Measurements from ENCODE around the gene BAX. TPM values are rescaled to one million over a fixed set of nuclear protein-coding genes. Genes with fewer than 3 reads are reported as not detected.

Gene BAX
- total and polyA plus RNA-seq, 2 of the 13 experiments (the other 11 are each of a cell fraction or from before 2014, with no cell fraction given), result 139 to 176 TPM

DNA sequence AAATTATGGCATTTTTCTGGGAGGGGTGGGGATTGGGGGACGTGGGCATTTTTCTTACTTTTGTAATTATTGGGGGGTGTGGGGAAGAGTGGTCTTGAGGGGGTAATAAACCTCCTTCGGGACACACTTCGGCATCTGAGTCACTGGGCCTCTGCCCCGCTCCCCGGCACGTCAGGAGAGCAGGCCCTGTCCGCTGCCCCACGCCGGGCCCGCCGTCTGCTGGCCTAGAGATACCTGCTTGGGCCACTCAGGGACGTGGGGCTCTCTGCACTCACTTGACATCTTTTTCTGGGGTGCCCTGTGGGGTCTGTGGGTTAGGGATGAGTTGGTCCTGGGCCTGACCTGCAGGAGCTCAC is 7.0 kb downstream of the BAX start (continued):
- TF ChIP-seq, protein P1, sequence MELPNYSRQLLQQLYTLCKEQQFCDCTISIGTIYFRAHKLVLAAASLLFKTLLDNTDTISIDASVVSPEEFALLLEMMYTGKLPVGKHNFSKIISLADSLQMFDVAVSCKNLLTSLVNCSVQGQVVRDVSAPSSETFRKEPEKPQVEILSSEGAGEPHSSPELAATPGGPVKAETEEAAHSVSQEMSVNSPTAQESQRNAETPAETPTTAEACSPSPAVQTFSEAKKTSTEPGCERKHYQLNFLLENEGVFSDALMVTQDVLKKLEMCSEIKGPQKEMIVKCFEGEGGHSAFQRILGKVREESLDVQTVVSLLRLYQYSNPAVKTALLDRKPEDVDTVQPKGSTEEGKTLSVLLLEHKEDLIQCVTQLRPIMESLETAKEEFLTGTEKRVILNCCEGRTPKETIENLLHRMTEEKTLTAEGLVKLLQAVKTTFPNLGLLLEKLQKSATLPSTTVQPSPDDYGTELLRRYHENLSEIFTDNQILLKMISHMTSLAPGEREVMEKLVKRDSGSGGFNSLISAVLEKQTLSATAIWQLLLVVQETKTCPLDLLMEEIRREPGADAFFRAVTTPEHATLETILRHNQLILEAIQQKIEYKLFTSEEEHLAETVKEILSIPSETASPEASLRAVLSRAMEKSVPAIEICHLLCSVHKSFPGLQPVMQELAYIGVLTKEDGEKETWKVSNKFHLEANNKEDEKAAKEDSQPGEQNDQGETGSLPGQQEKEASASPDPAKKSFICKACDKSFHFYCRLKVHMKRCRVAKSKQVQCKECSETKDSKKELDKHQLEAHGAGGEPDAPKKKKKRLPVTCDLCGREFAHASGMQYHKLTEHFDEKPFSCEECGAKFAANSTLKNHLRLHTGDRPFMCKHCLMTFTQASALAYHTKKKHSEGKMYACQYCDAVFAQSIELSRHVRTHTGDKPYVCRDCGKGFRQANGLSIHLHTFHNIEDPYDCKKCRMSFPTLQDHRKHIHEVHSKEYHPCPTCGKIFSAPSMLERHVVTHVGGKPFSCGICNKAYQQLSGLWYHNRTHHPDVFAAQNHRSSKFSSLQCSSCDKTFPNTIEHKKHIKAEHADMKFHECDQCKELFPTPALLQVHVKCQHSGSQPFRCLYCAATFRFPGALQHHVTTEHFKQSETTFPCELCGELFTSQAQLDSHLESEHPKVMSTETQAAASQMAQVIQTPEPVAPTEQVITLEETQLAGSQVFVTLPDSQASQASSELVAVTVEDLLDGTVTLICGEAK (IDR thresholded peaks at IDR 0.05), result no peak
- TF ChIP-seq, protein P1 (CRISPR knock-in tag; IDR thresholded peaks at IDR 0.05), result no peak
- TF ChIP-seq YEATS4 (CRISPR knock-in tag; IDR thresholded peaks at IDR 0.05; ENCODE audit: borderline replicate concordance) (no peak), ZNF431 (CRISPR knock-in tag; IDR thresholded peaks at IDR 0.05; ENCODE audit: borderline replicate concordance, low read depth) (no peak), ZNF101 (CRISPR knock-in tag; IDR thresholded peaks at IDR 0.05; ENCODE audit: borderline replicate concordance, low read depth) (0 out of 2 replicates have a peak, but pooled peaks have one; percentile 3), SRY (CRISPR knock-in tag; IDR thresholded peaks at IDR 0.05) (peak; percentile 7; the same call in 1 of the 2 replicates), ZNF143 (CRISPR knock-in tag; IDR thresholded peaks at IDR 0.05) (no peak), PHF20 (CRISPR knock-in tag; IDR thresholded peaks at IDR 0.05) (no peak), SIX4 (CRISPR knock-in tag; IDR thresholded peaks at IDR 0.05) (no peak), ZNF235 (CRISPR knock-in tag; IDR thresholded peaks at IDR 0.05; ENCODE audit: borderline replicate concordance) (0 out of 2 replicates have a peak, but pooled peaks have one; percentile 36), GATAD2A (CRISPR knock-in tag; IDR thresholded peaks at IDR 0.05) (no peak), DNMT3B (CRISPR knock-in tag; conservative IDR thresholded peaks at IDR 0.05) (no peak), ZNF773 (CRISPR knock-in tag; IDR thresholded peaks at IDR 0.05; ENCODE audit: borderline replicate concordance) (no peak), TBX2 (CRISPR knock-in tag; IDR thresholded peaks at IDR 0.05; ENCODE audit: borderline replicate concordance) (no peak)
- TF ChIP-seq, protein P2, sequence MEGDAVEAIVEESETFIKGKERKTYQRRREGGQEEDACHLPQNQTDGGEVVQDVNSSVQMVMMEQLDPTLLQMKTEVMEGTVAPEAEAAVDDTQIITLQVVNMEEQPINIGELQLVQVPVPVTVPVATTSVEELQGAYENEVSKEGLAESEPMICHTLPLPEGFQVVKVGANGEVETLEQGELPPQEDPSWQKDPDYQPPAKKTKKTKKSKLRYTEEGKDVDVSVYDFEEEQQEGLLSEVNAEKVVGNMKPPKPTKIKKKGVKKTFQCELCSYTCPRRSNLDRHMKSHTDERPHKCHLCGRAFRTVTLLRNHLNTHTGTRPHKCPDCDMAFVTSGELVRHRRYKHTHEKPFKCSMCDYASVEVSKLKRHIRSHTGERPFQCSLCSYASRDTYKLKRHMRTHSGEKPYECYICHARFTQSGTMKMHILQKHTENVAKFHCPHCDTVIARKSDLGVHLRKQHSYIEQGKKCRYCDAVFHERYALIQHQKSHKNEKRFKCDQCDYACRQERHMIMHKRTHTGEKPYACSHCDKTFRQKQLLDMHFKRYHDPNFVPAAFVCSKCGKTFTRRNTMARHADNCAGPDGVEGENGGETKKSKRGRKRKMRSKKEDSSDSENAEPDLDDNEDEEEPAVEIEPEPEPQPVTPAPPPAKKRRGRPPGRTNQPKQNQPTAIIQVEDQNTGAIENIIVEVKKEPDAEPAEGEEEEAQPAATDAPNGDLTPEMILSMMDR (CRISPR knock-in tag; IDR thresholded peaks at IDR 0.05), result no peak
- TF ChIP-seq, protein P3, sequence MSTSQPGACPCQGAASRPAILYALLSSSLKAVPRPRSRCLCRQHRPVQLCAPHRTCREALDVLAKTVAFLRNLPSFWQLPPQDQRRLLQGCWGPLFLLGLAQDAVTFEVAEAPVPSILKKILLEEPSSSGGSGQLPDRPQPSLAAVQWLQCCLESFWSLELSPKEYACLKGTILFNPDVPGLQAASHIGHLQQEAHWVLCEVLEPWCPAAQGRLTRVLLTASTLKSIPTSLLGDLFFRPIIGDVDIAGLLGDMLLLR (CRISPR knock-in tag; IDR thresholded peaks at IDR 0.05), result no peak
- TF ChIP-seq, protein P4, sequence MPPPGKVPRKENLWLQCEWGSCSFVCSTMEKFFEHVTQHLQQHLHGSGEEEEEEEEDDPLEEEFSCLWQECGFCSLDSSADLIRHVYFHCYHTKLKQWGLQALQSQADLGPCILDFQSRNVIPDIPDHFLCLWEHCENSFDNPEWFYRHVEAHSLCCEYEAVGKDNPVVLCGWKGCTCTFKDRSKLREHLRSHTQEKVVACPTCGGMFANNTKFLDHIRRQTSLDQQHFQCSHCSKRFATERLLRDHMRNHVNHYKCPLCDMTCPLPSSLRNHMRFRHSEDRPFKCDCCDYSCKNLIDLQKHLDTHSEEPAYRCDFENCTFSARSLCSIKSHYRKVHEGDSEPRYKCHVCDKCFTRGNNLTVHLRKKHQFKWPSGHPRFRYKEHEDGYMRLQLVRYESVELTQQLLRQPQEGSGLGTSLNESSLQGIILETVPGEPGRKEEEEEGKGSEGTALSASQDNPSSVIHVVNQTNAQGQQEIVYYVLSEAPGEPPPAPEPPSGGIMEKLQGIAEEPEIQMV (CRISPR knock-in tag; IDR thresholded peaks at IDR 0.05; ENCODE audit: low read depth), result 0 out of 2 replicates have a peak, but pooled peaks have one; percentile 17
- TF ChIP-seq, protein P5, sequence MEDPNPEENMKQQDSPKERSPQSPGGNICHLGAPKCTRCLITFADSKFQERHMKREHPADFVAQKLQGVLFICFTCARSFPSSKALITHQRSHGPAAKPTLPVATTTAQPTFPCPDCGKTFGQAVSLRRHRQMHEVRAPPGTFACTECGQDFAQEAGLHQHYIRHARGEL (CRISPR knock-in tag; IDR thresholded peaks at IDR 0.05), result no peak
